Esophagus muscularis mucosa (tissue), 4 donors: Measurements from ENCODE around the gene GPC5. TPM values are rescaled to one million over a fixed set of nuclear protein-coding genes. Genes with fewer than 3 reads are reported as not detected.

Experiments used
- DNase-seq: peaks from one replicate; pipeline ENCODE4 v3.0.0-alpha.2; 2017; ENCODE audit errors: extremely low spot score
- H3K27ac ChIP-seq, 4 donors: fragments of 200-600 bp; sonication (generic); replicated peaks in 1 of 4; 1 replicate in 3 of 4; 2 replicates in 1 of 4; pipeline ENCODE4 v1.5.1; 2016 to 2019; ENCODE audit warnings: mild to moderate bottlenecking in 1 of 4
- H3K27me3 ChIP-seq, 4 donors: fragments of 200-600 bp; sonication (generic); one replicate each; pipeline versions ENCODE4 v1.5.1 to v1.6.0; 2016 to 2019
- H3K36me3 ChIP-seq, 4 donors: fragments of 200-600 bp; sonication (generic); one replicate each; pipeline ENCODE4 v1.5.1; 2016 to 2019
- H3K4me1 ChIP-seq, 4 donors: fragments of 200-600 bp; sonication (generic); one replicate each; pipeline ENCODE4 v1.5.1; 2016 to 2019
- H3K4me3 ChIP-seq, 4 donors: fragments of 200-600 bp; sonication (generic); 1 replicate in 2 of 4; 2 replicates in 2 of 4; pipeline ENCODE4 v1.5.1; 2016 to 2019; ENCODE audit warnings: mild to moderate bottlenecking in 4 of 4, moderate library complexity in 1 of 4
- H3K9me3 ChIP-seq, 4 donors: fragments of 200-600 bp; sonication (generic); 1 replicate in 3 of 4; 2 replicates in 1 of 4; pipeline ENCODE4 v1.5.1; 2016 to 2019
- EP300 ChIP-seq: sonication (generic); formaldehyde crosslinking; IDR thresholded peaks from one replicate; pipeline ENCODE4 v1.6.1; 2017; ENCODE audit warnings: antibody characterized with exemption
- POLR2A ChIP-seq: fragments of 450-650 bp; IDR thresholded peaks from one replicate; pipeline ENCODE4 v1.6.1; 2017; ENCODE audit warnings: antibody characterized with exemption, moderate library complexity, mild to moderate bottlenecking, low read depth
- POLR2AphosphoS5 ChIP-seq, 2 donors: sonication (generic); formaldehyde crosslinking; IDR thresholded peaks; one replicate each; pipeline ENCODE4 v1.6.1; 2017; ENCODE audit warnings: antibody characterized with exemption in 2 of 2
- WGBS: methylation state at CpG from one replicate; pipeline ENCODE4 v1.1.5; 2018; 5-methylcytosine and 5-hydroxymethylcytosine counted together
- intact Hi-C: fragments of 100-400 bp; cut with DNase I; formaldehyde crosslinking; loops from one replicate; pipeline ENCODE4 v1.15.1; 2023
- total RNA-seq, 4 donors: library from RNA; depleted of rRNA; stranded (reverse); fragments of >200 nt; gene quantifications; one replicate each; pipeline versions ENCODE4 v1.1.0 to v1.2.1, GENCODE V29; 2016
- TF ChIP-seq, protein P1 (sequence below), 3 experiments: fragments of 200-600 bp in 2 of 3; fragments of 450-650 bp in 1 of 3; sonication (generic) in 2 of 3; IDR thresholded peaks; one replicate each; pipeline ENCODE4 v1.5.1; 2017 to 2019; ENCODE audit warnings: antibody characterized with exemption in 3 of 3, mild to moderate bottlenecking in 2 of 3, moderate library complexity in 1 of 3

GPC5 gene
- total RNA-seq, 4 donors from 2014 or later = 0.13 to 0.42 (median 0.33) TPM; not detected in 1

DNA sequence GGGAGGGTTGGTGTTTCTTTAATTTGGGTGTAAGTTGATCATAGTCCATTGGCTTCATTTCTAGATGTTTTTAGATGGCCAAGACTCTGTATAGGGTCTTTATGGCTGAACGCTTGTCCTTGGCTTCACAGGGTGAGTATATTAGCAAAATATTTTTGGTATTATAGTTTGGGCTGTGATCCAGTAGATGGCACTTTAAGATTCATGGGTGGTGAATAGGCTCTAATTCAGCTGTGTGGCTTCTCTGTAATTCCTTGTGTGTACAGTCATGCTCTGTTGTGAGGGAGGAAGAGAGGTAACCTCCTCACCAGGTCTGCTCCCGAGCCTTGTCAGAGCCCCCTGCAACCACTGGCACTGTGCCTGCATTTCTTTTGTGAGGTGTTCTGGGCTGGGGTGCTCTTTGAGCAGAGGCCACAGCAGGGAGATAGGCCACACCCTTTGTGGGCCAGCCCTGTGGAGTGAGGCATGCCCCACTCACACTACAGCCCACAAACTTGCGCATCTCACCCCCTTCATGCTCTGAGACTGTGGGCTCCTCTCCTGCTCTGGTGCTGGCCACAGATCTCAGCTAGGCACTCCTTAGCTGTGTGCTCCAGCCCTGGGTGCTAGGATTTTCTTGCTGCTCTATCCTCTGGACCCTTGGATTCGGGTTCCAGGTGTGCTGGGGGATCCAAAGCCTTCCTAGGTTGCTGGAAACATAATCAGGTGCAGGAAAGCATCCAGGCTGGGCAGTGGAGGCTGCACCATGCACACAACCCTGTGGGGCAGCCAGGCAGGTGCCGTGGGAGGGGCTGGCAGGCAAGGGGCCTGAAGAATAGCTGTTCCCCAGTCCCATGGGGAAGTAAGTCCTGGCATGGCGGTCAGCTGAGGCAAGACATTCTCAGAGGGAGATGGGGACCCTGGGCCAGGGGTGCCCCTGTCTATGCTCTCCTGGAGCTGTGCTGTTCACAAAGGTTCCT, 193.9 kb downstream of the GPC5 start:
- intact Hi-C loops = no loop called here
- no peak for DNase-seq
- Histone ChIP-seq H3K27me3 (no peaks in the 10 kb centered on the region), H3K36me3 (no peaks in the 10 kb centered on the region), H3K9me3 (no peaks in the 10 kb centered on the region), H3K4me1 (no peaks in the 10 kb centered on the region), H3K4me3 (no peak overlapping the region), H3K27ac (no peak overlapping the region)
- TF ChIP-seq, protein P1, sequence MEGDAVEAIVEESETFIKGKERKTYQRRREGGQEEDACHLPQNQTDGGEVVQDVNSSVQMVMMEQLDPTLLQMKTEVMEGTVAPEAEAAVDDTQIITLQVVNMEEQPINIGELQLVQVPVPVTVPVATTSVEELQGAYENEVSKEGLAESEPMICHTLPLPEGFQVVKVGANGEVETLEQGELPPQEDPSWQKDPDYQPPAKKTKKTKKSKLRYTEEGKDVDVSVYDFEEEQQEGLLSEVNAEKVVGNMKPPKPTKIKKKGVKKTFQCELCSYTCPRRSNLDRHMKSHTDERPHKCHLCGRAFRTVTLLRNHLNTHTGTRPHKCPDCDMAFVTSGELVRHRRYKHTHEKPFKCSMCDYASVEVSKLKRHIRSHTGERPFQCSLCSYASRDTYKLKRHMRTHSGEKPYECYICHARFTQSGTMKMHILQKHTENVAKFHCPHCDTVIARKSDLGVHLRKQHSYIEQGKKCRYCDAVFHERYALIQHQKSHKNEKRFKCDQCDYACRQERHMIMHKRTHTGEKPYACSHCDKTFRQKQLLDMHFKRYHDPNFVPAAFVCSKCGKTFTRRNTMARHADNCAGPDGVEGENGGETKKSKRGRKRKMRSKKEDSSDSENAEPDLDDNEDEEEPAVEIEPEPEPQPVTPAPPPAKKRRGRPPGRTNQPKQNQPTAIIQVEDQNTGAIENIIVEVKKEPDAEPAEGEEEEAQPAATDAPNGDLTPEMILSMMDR (IDR thresholded peaks at IDR 0.05) = no peak
- TF ChIP-seq POLR2AphosphoS5 (IDR thresholded peaks at IDR 0.05) = no peak
- TF ChIP-seq POLR2A = no peak
- no peak for TF ChIP-seq EP300
- WGBS = 75% methylated on average over 2 of the region's 6 CpGs

DNA sequence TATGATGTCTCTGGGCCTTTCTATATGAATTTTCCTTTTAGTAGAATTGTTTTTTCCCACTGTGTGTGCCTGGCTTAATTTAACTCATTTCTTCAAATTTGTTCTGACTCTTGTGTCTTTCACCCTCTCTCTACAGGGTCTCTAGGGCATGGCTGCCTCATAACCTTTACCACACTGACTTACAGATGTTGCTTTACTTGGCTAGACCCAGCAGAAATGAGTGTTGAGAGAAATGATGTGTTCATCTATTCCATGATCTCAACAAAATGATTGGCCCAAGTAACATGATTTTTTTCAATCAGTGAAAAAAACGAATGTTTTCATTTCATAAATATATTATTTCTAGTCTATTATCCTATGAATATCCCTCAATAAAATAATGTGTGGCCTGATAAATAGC, 195.0 kb downstream of the GPC5 start:
- Histone ChIP-seq H3K9me3 (no peaks in the 10 kb centered on the region), H3K4me3 (no peak overlapping the region), H3K36me3 (no peaks in the 10 kb centered on the region), H3K27ac (no peak overlapping the region), H3K27me3 (no peaks in the 10 kb centered on the region), H3K4me1 (no peaks in the 10 kb centered on the region)
- WGBS = 82% methylated on average over 1 of the region's 1 CpG
- no peak for DNase-seq
- TF ChIP-seq POLR2AphosphoS5 (IDR thresholded peaks at IDR 0.05) (no peak), POLR2A (no peak), EP300 (no peak)
- TF ChIP-seq, protein P1 (IDR thresholded peaks at IDR 0.05) = no peak
- intact Hi-C loops = no loop called here

DNA sequence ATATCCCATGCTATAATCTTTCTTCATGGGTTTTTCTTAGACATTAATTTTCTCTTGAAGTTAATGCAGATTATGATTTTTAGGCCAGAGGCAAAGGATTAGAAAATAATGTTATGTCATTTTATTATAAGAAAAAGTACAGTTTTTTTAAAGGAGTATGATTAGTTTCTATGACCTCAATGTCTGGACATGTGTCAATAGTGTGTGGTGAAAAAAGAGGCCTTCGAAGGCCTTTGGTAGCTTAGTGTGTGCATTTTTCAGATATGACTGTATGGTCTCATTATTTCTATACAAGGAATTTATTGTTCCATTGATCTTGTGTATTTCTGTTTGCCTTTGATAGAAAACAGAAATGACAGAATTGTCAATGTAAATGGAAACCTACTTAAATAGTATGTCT, 195.6 kb downstream of the GPC5 start:
- Histone ChIP-seq H3K4me1 (no peaks in the 10 kb centered on the region), H3K27ac (no peak overlapping the region), H3K4me3 (no peak overlapping the region), H3K9me3 (no peaks in the 10 kb centered on the region), H3K36me3 (no peaks in the 10 kb centered on the region), H3K27me3 (no peaks in the 10 kb centered on the region)
- no peak for DNase-seq
- 76% methylated on average over 1 of the region's 1 CpG for WGBS
- intact Hi-C loops = no loop called here
- TF ChIP-seq EP300 = no peak
- TF ChIP-seq POLR2AphosphoS5 (IDR thresholded peaks at IDR 0.05) = no peak
- TF ChIP-seq, protein P1 (IDR thresholded peaks at IDR 0.05) = no peak
- no peak for TF ChIP-seq POLR2A

DNA sequence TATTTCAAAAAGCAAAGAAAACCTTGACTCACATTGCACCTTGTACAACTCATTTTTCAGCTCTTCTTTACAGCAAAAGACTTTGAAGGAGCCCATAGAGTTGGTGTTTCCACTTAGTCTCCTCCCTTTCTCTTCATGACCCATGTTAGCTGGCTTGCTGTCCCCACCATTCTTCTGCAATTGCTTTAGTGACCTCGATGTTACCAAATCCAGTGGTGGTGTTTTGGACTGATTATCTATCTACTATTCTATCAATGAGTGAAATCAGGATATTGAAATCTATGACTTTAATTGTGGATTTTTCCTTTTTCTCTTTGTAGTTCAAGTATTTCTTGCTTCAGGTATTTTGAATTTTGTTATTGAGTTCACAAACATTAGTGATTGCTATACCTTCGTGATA, 197.3 kb downstream of the GPC5 start:
- H3K4me1 ChIP-seq = no peaks in the 10 kb centered on the region
- no peak overlapping the region for H3K27ac ChIP-seq
- intact Hi-C loops = no loop called here
- WGBS = 87% methylated on average over 2 of the region's 2 CpGs
- H3K27me3 ChIP-seq = no peaks in the 10 kb centered on the region
- DNase-seq = no peak
- H3K36me3 ChIP-seq = no peaks in the 10 kb centered on the region
- TF ChIP-seq EP300 = no peak
- TF ChIP-seq POLR2AphosphoS5 (IDR thresholded peaks at IDR 0.05) = no peak
- TF ChIP-seq POLR2A = no peak
- TF ChIP-seq, protein P1 (IDR thresholded peaks at IDR 0.05) = no peak
- no peak overlapping the region for H3K4me3 ChIP-seq
- no peaks in the 10 kb centered on the region for H3K9me3 ChIP-seq
